GM10266 (cell line): ENCODE measurements around the gene LHX1.

Experiments
- DNase-seq: peaks from one replicate; pipeline ENCODE4 v3.0.0; 2012; ENCODE audit errors: extremely low spot score
- CTCF ChIP-seq: IDR thresholded peaks from 2 replicates; pipeline ENCODE4 v1.5.1; 2012; ENCODE audit warnings: mild to moderate bottlenecking, low read depth; ENCODE audit not compliant: control insufficient read depth, insufficient read depth; ENCODE audit errors: missing control alignments

Gene LHX1

GRCh38 chr17:36992701-36993100 is 55.4 kb downstream of the LHX1 start:
- TF ChIP-seq CTCF = no peak

DNA sequence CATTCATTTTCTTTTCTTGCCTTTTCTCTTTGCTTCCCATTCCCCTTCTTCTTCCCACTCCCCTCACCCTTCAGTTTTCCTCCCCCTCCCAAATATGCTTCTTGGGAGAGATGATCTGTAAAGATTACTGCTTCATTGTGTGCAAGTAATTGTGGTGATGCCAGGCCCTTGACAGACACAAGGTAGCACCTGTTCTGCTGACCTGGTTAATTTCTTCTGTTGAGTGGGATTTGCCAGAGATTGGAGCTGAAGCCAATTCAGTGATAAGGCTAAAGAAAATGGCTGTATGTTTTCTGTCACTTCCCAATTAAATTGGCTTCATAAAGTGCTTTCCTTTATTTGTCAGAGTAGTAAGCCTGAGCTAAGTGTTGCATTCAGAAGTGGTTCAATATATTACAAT is 56.0 kb downstream of the LHX1 start:
- DNase-seq = no peak
- no peak for TF ChIP-seq CTCF

More at GRCh38 chr17:36992701-36993100, 55.4 kb downstream of the LHX1 start:
- DNase-seq = no peak
